Peyer's patch (tissue), 4 donors: Measurements from ENCODE around the gene ZNF521.

Source experiments
- CTCF ChIP-seq, 6 experiments: fragments of 450-650 bp in 4 of 6; fragments of 200-600 bp in 2 of 6; sonication (generic) in 1 of 6; IDR thresholded peaks; one replicate each; pipeline ENCODE4 v1.5.1; 2017 to 2019; ENCODE audit warnings: antibody characterized with exemption in 6 of 6, mild to moderate bottlenecking in 3 of 6, moderate library complexity in 1 of 6
- POLR2A ChIP-seq, 2 donors: fragments of 450-650 bp; IDR thresholded peaks; one replicate each; pipeline ENCODE4 v1.5.1; 2017; ENCODE audit warnings: antibody characterized with exemption in 2 of 2, mild to moderate bottlenecking in 2 of 2, moderate library complexity in 2 of 2

DNA sequence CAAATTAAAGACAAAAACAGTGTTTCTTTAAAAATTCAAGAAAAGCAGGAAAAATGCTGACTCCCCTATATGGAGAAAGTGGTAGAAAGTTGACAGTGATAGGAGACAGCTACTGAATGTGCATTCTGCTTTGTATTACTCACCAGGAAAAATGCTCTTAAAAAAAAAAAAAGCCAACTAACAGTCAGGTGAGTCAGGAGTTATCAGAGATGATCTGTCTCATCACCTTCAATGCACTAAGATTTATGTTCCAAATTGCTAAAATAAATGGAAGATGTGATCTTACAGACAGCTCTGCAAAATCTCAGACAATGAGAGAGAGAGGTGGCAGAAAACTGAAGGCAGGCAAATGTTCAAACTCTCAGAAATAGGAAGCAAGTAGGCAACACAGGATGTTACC lies 47.6 kb upstream of the ZNF521 start:
- TF ChIP-seq POLR2A (IDR thresholded peaks at IDR 0.05) = no peak
- no peak for TF ChIP-seq CTCF (IDR thresholded peaks at IDR 0.05)
